ENCODE data around the gene ATP6V1E1.
A peak's percentile ranks its signal among the peaks of the same experiment; 100 is the strongest.
"Not testable (repeated sequence)": the region's sequence is repeated elsewhere in the genome, so short reads cannot be mapped to it uniquely, and the experiment has no call there.

The ATP6V1E1 gene

DNA sequence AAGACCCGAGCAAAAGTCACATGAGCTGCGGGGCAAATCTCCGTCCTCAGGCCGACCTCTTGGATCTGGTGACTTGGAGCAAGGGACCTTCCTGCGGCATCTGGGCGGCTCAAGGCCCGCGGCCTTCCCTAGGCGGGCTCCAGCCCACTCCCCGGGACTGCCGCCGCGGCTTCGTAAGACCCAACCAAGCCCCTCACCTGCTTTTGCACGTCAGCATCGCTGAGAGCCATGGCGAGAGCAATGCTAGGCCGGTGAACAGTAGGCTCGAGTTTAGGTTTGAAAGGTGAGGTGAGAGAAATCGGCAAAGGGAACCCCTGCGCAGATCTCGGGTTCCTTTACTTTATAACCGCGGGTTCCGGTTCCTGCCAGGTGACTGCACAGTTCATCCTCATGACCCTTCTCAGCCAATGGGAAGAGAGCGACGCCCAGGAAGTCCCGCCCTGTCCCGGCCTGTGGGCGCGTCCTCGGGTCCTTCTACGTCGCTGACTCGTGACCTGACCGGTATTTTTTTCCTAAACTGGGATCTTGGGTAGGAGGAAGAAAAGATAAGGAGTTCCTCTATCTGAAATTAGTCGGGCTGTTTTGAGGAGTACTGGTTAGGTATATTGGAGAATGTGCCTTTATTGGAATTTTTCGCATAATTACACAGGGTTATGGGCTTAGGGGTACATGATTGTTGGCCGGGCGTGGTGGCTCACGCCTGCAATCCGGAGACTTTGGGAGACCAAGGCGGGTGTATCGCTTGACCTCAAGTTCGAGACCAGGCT lies at the start of gene ATP6V1E1:
Gene ATP6V1E1 (minus strand): TSS at position 344 of the 767 bp plus-strand sequence. CDS start 114 bp downstream, at position 230.
- TF ChIP-seq, protein P1, sequence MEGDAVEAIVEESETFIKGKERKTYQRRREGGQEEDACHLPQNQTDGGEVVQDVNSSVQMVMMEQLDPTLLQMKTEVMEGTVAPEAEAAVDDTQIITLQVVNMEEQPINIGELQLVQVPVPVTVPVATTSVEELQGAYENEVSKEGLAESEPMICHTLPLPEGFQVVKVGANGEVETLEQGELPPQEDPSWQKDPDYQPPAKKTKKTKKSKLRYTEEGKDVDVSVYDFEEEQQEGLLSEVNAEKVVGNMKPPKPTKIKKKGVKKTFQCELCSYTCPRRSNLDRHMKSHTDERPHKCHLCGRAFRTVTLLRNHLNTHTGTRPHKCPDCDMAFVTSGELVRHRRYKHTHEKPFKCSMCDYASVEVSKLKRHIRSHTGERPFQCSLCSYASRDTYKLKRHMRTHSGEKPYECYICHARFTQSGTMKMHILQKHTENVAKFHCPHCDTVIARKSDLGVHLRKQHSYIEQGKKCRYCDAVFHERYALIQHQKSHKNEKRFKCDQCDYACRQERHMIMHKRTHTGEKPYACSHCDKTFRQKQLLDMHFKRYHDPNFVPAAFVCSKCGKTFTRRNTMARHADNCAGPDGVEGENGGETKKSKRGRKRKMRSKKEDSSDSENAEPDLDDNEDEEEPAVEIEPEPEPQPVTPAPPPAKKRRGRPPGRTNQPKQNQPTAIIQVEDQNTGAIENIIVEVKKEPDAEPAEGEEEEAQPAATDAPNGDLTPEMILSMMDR (IDR thresholded peaks at IDR 0.05; ENCODE audit: low read depth, low read length, missing control alignments), result no peak
- H3K4me3 ChIP-seq (replicated peaks; ENCODE audit: low read depth, low read length), result peak within 1 kb of the TSS; percentile 100
- peak; percentile 87 for DNase-seq (ENCODE audit: extremely low read depth, low read depth)

DNA sequence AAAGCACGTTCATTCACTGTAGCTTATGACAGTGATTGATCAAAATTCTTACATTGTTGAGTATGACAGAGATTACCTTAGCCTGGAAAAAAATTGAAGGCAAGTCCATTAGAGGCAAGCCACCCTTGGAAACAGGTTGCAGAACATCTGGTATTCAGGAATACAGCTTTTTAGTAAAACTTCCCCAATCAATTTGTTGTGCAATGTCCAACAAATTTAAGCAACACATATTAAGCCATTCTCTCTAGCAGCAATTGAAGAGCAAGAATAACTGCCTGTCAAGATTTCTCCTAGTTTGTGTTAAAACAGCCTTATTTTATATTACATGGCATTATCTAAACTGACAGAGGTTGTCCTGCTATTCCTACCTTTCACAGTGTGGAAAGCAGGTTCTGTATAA lies 47.0 kb upstream of the ATP6V1E1 start:
- H3K4me3 ChIP-seq (replicated peaks; ENCODE audit: low read depth, low read length), result no peak overlapping the region

DNA sequence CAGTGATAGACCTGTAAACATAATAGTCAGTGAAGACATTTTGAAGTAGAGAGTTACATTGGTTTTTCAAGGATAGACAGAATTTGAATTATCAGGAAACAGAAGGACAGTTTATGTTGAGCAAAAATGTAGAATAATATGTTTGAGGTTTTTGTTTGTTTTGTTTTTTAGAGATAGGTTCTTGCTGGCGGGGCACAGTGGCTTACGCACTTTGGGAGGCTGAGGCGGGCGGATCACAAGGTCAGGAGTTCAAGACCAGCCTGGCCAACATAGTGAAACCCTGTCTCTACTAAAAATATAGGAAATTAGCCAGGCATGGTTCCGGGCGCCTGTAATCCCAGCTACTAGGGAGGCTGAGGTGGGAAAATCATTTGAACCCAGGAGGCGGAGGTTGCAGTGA lies 45.6 kb upstream of the ATP6V1E1 start:
- no peak for DNase-seq (ENCODE audit: extremely low read depth, low read depth)
- TF ChIP-seq, protein P1 (IDR thresholded peaks at IDR 0.05; ENCODE audit: low read depth, low read length, missing control alignments), result no peak

More for the DNA sequence above, 47.0 kb upstream of the ATP6V1E1 start:
- TF ChIP-seq, protein P1 (IDR thresholded peaks at IDR 0.05; ENCODE audit: low read depth, low read length, missing control alignments), result no peak
- no peak for DNase-seq (ENCODE audit: extremely low read depth, low read depth)

DNA sequence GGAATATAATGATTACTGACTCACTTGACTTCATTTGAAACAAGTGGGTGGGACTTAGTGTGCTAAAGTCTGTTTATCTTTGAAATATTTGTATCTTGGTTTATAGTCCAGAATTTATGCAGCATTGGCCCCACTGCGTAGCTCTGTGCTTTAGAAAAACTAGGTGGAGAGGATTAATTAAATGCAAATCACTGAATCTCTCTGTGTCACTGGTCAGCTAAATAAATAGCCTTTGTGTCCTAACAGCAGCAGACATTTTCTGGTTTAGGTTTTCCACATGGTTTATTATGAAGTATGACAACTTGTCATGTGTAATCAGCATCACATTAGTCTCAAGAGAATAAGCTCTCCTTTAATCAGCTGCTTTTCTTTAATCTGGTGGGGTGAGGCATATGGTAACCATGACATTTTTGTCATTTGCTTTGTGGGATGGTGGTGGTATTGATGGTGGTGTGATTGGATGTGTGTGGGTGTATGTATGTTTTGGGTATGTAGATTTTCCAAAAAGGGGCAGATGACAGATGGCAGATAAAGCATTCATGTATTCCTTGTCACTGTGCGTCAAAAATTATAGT lies 44.0 kb upstream of the ATP6V1E1 start:
- TF ChIP-seq, protein P1 (IDR thresholded peaks at IDR 0.05; ENCODE audit: low read depth, low read length, missing control alignments), result no peak
- no peak for DNase-seq (ENCODE audit: extremely low read depth, low read depth)
- no peak overlapping the region for H3K4me3 ChIP-seq (replicated peaks; ENCODE audit: low read depth, low read length)

More for the DNA sequence above, 45.6 kb upstream of the ATP6V1E1 start:
- no peak overlapping the region for H3K4me3 ChIP-seq (replicated peaks; ENCODE audit: low read depth, low read length)

DNA sequence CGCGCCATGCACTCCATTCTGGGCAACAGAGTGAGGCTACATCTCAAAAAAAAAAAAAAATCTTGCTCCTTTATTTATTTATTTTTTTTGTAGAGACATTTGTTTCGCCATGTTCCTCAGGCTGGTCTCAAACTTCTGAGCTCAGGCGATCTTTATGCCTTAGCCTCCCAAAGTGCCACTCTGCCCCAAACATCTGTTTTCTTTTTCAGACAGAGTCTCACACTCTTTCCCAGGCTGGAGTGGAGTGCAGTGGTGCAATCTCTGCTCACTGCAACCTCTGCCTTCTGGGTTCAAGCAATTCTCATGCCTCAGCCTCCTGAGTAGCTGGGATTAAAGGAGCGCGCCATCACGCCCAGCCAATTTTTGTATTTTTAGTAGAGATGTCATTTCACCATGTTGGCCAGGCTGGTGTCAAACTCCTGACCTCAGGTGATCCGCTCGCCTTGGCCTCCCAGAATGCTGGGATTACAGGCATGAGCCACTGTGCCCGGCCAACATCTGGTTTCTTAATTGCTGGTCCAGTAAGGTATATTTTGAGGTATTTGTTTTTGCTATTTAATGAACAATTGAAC lies 43.1 kb upstream of the ATP6V1E1 start:
- H3K4me3 ChIP-seq (replicated peaks; ENCODE audit: low read depth, low read length); DNase-seq (ENCODE audit: extremely low read depth, low read depth): not testable (repeated sequence)

DNA sequence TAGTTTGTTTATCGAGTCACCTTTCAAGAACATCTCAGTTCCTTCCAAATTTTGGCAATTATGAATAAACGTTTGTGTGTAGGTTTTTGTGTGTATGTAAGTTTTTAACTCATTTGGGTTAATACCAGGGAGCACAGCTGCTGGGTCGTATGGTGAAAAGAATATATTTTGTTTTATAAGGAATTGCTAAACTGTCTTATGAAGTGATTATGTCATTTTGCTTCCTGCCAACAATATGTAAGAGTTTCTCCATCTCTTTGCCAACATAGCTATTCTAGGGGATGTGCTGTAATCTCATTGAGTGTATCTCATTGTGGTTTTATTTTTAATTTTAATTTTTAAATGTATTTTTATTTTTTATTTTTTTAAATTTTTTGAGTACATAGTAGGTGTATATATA lies 37.3 kb upstream of the ATP6V1E1 start:
- DNase-seq (ENCODE audit: extremely low read depth, low read depth), result no peak
- TF ChIP-seq, protein P1 (IDR thresholded peaks at IDR 0.05; ENCODE audit: low read depth, low read length, missing control alignments), result no peak
- no peak overlapping the region for H3K4me3 ChIP-seq (replicated peaks; ENCODE audit: low read depth, low read length)

DNA sequence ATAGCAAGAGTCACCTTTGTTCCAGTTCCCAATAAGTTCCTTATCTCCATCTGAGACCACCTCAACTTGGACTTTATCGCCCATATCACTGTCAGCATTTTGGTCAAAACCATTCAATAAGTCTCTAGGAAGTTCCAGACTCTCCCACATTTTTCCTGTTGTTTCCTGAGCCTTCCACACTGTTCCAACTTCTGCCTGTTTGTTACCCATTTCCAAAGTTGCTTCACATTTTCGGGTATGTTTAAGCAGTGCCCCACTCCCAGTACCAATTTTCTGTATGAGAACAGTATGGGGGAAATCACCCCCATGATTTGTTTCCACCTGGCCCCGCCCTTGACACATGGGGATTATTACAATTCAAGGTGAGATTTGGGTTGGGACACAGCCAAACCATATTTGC lies 36.7 kb upstream of the ATP6V1E1 start:
- no peak for DNase-seq (ENCODE audit: extremely low read depth, low read depth)
- no peak overlapping the region for H3K4me3 ChIP-seq (replicated peaks; ENCODE audit: low read depth, low read length)
- TF ChIP-seq, protein P1 (IDR thresholded peaks at IDR 0.05; ENCODE audit: low read depth, low read length, missing control alignments), result no peak
